ENCODE measurements around the gene ZCCHC7. TPM values are rescaled to one million over a fixed set of nuclear protein-coding genes. Genes with fewer than 3 reads are reported as not detected.

Gene ZCCHC7
- total and polyA plus RNA-seq, 10 of the 15 experiments (the other 5 are each of a cell fraction or from before 2014, with no cell fraction given), result 42.9 to 178 (median 53.3) TPM

DNA sequence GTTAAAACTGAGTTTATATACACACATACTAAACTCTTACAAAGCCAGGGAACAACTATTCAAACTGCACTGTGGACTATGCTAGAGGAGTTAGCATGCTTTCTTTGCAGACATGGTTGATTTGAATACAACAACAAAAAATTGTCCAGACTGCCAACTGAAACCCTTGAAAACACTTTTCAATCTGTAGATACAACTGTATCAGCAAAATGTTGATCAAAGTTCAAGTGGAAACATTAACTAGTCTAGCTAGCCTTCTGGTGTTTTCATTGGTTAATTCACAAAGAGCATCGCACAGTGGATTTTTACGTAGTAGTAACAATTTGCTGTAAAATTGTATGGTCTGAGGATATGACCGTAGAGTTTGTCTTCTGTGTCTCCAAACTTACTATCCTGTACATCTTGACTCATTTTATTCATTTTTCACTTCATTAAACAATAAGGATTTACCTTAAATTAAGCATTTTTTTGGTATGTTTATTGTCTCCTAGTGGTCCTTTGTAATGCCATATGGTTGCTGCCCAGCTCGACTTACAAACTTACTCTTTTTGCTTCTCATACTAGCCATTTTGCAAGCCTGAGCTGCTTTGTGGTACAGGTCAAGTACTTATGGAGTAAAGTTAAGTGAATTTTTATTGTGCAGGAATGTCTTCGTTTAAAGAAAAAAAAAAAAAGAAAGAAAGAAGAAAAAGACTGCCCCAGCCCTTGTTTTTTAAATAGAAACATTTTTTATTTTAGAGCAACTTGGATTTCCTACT lies 123.4 kb downstream of the ZCCHC7 start:
- Histone ChIP-seq H3K27ac (ENCODE audit: control insufficient read depth, insufficient read depth) (no peak overlapping the region), H2AFZ (ENCODE audit: control insufficient read depth, low read depth, low read length) (no peak overlapping the region), H3K4me3 (no peak overlapping the region), H3K4me1 (ENCODE audit: control insufficient read depth, insufficient read depth, low read length) (peaks cover 7% of the 10 kb centered on the region; the same call in 1 of the 2 replicates), H3K9me3 (replicated peaks; ENCODE audit: control insufficient read depth, insufficient read depth, low read length) (peaks cover 1% of the 10 kb centered on the region; the same call in 1 of the 3 replicates), H3K79me2 (ENCODE audit: control insufficient read depth, insufficient read depth, low read length) (peaks cover 40% of the 10 kb centered on the region), H4K20me1 (ENCODE audit: control insufficient read depth, insufficient read depth) (no peaks in the 10 kb centered on the region), H3K4me2 (ENCODE audit: control insufficient read depth, insufficient read depth) (no peak overlapping the region), H3K27me3 (replicated peaks in 1 of 2; ENCODE audit: control insufficient read depth in 2 of 2, insufficient read depth in 2 of 2, low read length in 1 of 2) (no peaks in the 10 kb centered on the region), H3K9ac (ENCODE audit: control insufficient read depth, insufficient read depth, low read length) (no peak overlapping the region), H3K36me3 (ENCODE audit: control insufficient read depth in 2 of 2, insufficient read depth in 2 of 2, low read length in 1 of 2) (no peaks in the 10 kb centered on the region; a peak in 2 of 4 replicates)
- in situ Hi-C loops (cut with MboI), result no loop called here
- ChIA-PET CTCF (interaction anchor here (0.9 to 1.8 kb wide), 6 partner anchors 12 to 167 kb away, joined by 3 to 7 read pairs (median 4); no protein-coding TSS in a partner anchor), RAD21 (ENCODE audit: unreplicated experiment) (interaction anchor here (0.7 to 1.1 kb wide), 4 partner anchors 51 to 93 kb away, joined by 3 read pairs; no protein-coding TSS in a partner anchor), SMC1A (ENCODE audit: uncharacterized antibody, unreplicated experiment) (interaction anchor here (1.0 to 4.3 kb wide), 8 partner anchors 9 to 215 kb away, joined by 3 to 17 read pairs (median 6); no protein-coding TSS in a partner anchor), POLR2A (interaction anchor here (0.6 to 1.6 kb wide), 3 partner anchors 12 to 337 kb away, joined by 3 to 6 read pairs (median 3); no protein-coding TSS in a partner anchor)
- FAIRE-seq (no peak), DNase-seq (ENCODE audit: low read depth, low spot score) (no peak), ATAC-seq (no peak)
- 80% methylated on average over 5 of the region's 5 CpGs for WGBS (ENCODE audit: insufficient coverage, insufficient replicate concordance, low lambda C conversion rate, missing lambda C conversion rate)
- intact Hi-C loops (cut with micrococcal nuclease; ENCODE audit: unreplicated experiment), result no loop called here
- BruUV-seq (replicated peaks), result no TSS peak
- TF ChIP-seq, protein P1, sequence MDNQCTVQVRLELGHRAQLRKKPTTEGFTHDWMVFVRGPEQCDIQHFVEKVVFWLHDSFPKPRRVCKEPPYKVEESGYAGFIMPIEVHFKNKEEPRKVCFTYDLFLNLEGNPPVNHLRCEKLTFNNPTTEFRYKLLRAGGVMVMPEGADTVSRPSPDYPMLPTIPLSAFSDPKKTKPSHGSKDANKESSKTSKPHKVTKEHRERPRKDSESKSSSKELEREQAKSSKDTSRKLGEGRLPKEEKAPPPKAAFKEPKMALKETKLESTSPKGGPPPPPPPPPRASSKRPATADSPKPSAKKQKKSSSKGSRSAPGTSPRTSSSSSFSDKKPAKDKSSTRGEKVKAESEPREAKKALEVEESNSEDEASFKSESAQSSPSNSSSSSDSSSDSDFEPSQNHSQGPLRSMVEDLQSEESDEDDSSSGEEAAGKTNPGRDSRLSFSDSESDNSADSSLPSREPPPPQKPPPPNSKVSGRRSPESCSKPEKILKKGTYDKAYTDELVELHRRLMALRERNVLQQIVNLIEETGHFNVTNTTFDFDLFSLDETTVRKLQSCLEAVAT (IDR thresholded peaks at IDR 0.05), result no peak
- TF ChIP-seq BACH1 (IDR thresholded peaks at IDR 0.05; ENCODE audit: borderline replicate concordance) (no peak), ASH2L (IDR thresholded peaks at IDR 0.05; ENCODE audit: borderline replicate concordance, low read depth) (no peak), TARDBP (IDR thresholded peaks at IDR 0.05; ENCODE audit: borderline replicate concordance) (no peak), SMARCA5 (IDR thresholded peaks at IDR 0.05) (no peak), NBN (IDR thresholded peaks at IDR 0.05) (no peak), TCF3 (IDR thresholded peaks at IDR 0.05; ENCODE audit: borderline replicate concordance, insufficient read depth, low read depth, low read length) (no peak), EP300 (IDR thresholded peaks at IDR 0.05; ENCODE audit: borderline replicate concordance in 1 of 2, control insufficient read depth in 1 of 2, low read depth in 2 of 2, low read length in 2 of 2) (no peak), CREM (IDR thresholded peaks at IDR 0.05; ENCODE audit: low read depth) (no peak), BCL11A (IDR thresholded peaks at IDR 0.05; ENCODE audit: low read depth, low read length) (no peak), MYC (IDR thresholded peaks at IDR 0.05; ENCODE audit: insufficient read depth, insufficient read length, insufficient replicate concordance, low read length, severe bottlenecking) (no peak), BHLHE40 (IDR thresholded peaks at IDR 0.05; ENCODE audit: borderline replicate concordance in 1 of 2, low read depth in 2 of 2, low read length in 1 of 2) (no peak), RUNX3 (IDR thresholded peaks at IDR 0.05; ENCODE audit: low read length) (no peak), FOXM1 (IDR thresholded peaks at IDR 0.05; ENCODE audit: low read depth, low read length) (no peak), BRCA1 (IDR thresholded peaks at IDR 0.05; ENCODE audit: low read depth, low read length) (no peak)
- TF ChIP-seq, protein P2, sequence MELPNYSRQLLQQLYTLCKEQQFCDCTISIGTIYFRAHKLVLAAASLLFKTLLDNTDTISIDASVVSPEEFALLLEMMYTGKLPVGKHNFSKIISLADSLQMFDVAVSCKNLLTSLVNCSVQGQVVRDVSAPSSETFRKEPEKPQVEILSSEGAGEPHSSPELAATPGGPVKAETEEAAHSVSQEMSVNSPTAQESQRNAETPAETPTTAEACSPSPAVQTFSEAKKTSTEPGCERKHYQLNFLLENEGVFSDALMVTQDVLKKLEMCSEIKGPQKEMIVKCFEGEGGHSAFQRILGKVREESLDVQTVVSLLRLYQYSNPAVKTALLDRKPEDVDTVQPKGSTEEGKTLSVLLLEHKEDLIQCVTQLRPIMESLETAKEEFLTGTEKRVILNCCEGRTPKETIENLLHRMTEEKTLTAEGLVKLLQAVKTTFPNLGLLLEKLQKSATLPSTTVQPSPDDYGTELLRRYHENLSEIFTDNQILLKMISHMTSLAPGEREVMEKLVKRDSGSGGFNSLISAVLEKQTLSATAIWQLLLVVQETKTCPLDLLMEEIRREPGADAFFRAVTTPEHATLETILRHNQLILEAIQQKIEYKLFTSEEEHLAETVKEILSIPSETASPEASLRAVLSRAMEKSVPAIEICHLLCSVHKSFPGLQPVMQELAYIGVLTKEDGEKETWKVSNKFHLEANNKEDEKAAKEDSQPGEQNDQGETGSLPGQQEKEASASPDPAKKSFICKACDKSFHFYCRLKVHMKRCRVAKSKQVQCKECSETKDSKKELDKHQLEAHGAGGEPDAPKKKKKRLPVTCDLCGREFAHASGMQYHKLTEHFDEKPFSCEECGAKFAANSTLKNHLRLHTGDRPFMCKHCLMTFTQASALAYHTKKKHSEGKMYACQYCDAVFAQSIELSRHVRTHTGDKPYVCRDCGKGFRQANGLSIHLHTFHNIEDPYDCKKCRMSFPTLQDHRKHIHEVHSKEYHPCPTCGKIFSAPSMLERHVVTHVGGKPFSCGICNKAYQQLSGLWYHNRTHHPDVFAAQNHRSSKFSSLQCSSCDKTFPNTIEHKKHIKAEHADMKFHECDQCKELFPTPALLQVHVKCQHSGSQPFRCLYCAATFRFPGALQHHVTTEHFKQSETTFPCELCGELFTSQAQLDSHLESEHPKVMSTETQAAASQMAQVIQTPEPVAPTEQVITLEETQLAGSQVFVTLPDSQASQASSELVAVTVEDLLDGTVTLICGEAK (IDR thresholded peaks at IDR 0.05; ENCODE audit: borderline replicate concordance), result no peak
- TF ChIP-seq, protein P3, sequence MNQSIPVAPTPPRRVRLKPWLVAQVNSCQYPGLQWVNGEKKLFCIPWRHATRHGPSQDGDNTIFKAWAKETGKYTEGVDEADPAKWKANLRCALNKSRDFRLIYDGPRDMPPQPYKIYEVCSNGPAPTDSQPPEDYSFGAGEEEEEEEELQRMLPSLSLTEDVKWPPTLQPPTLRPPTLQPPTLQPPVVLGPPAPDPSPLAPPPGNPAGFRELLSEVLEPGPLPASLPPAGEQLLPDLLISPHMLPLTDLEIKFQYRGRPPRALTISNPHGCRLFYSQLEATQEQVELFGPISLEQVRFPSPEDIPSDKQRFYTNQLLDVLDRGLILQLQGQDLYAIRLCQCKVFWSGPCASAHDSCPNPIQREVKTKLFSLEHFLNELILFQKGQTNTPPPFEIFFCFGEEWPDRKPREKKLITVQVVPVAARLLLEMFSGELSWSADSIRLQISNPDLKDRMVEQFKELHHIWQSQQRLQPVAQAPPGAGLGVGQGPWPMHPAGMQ (IDR thresholded peaks at IDR 0.05; ENCODE audit: borderline replicate concordance), result no peak

Measured in GM12878 (cell line).